ENCODE results near the gene GHR. TPM values are rescaled to one million over a fixed set of nuclear protein-coding genes. Genes with fewer than 3 reads are reported as not detected.

GHR gene
- total RNA-seq, 1 experiment from 2014 or later, result not detected

DNA sequence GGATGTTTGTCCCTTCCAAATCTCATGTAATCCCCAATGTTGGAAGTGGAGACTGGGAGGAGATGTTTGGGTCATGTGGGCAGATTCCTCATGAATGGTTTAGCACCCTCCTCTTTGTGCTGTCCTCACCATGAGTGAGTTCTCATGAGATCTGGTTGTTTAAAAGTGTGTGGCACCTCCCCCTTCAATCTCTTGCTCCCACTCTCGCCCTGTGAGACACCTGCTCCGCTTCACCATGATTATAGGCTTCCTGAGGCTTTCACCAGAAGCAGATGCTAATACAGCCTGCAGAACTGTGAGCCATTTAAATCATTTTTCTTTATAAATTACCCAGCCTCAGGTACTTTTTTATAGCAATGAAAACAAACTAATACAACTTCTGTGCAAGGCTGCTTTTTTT, 206.0 kb downstream of the GHR start:
- H3K4me1 ChIP-seq (ENCODE audit: insufficient read depth, low read length, poor library complexity, severe bottlenecking), result no peaks in the 10 kb centered on the region
- H3K4me3 ChIP-seq (ENCODE audit: low read depth, low read length, poor library complexity, severe bottlenecking), result no peak overlapping the region
- H3K36me3 ChIP-seq (ENCODE audit: insufficient read depth, low read length, poor library complexity, severe bottlenecking), result no peaks in the 10 kb centered on the region
- no TSS peak for BruUV-seq (replicated peaks)
- TF ChIP-seq EZH2 (IDR thresholded peaks at IDR 0.05; ENCODE audit: borderline replicate concordance, low read depth, low read length, poor library complexity, severe bottlenecking), result no peak
- TF ChIP-seq, protein P1, sequence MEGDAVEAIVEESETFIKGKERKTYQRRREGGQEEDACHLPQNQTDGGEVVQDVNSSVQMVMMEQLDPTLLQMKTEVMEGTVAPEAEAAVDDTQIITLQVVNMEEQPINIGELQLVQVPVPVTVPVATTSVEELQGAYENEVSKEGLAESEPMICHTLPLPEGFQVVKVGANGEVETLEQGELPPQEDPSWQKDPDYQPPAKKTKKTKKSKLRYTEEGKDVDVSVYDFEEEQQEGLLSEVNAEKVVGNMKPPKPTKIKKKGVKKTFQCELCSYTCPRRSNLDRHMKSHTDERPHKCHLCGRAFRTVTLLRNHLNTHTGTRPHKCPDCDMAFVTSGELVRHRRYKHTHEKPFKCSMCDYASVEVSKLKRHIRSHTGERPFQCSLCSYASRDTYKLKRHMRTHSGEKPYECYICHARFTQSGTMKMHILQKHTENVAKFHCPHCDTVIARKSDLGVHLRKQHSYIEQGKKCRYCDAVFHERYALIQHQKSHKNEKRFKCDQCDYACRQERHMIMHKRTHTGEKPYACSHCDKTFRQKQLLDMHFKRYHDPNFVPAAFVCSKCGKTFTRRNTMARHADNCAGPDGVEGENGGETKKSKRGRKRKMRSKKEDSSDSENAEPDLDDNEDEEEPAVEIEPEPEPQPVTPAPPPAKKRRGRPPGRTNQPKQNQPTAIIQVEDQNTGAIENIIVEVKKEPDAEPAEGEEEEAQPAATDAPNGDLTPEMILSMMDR (conservative IDR thresholded peaks at IDR 0.05; ENCODE audit: low read depth, low read length), result no peak
- H3K27me3 ChIP-seq (replicated peaks; ENCODE audit: insufficient read depth, low read depth, low read length, poor library complexity), result no peaks in the 10 kb centered on the region
- DNase-seq (ENCODE audit: low spot score), result no peak
- H3K27ac ChIP-seq (ENCODE audit: low read depth, low read length, poor library complexity, severe bottlenecking), result no peak overlapping the region
- ChIA-PET POLR2A (ENCODE audit: low non-redundant PET) (no interaction called here), CTCF (no interaction called here)
- intact Hi-C loops (cut with micrococcal nuclease; ENCODE audit: unreplicated experiment), result no loop called here
- H3K9me3 ChIP-seq (ENCODE audit: low read depth, low read length, poor library complexity, severe bottlenecking), result no peaks in the 10 kb centered on the region

DNA sequence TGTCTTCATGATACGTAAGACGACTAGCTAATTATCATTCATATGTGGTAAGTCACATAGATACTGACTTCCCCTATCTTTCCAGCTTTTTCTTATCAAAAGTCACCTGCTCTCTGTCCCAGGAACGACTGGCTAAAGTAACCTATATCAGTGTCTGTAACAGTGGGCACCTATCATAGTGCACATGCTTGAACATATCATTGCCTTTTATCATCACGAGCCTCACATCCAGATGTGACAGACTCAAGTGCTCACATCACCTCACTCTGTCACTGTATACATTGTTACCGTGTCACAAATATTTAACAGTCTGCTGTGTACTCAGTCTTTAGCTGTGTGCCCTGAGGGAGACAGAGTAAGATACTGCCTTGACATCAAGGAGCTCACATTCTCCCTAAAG, 208.0 kb downstream of the GHR start:
- BruUV-seq (replicated peaks), result no TSS peak
- TF ChIP-seq, protein P1 (conservative IDR thresholded peaks at IDR 0.05; ENCODE audit: low read depth, low read length), result no peak
- no peak for TF ChIP-seq EZH2 (IDR thresholded peaks at IDR 0.05; ENCODE audit: borderline replicate concordance, low read depth, low read length, poor library complexity, severe bottlenecking)
- intact Hi-C loops (cut with micrococcal nuclease; ENCODE audit: unreplicated experiment), result no loop called here
- H3K9me3 ChIP-seq (ENCODE audit: low read depth, low read length, poor library complexity, severe bottlenecking), result no peaks in the 10 kb centered on the region
- DNase-seq (ENCODE audit: low spot score), result no peak
- CTCF ChIA-PET, result no interaction called here
- no peaks in the 10 kb centered on the region for H3K36me3 ChIP-seq (ENCODE audit: insufficient read depth, low read length, poor library complexity, severe bottlenecking)
- H3K27ac ChIP-seq (ENCODE audit: low read depth, low read length, poor library complexity, severe bottlenecking), result no peak overlapping the region
- no peak overlapping the region for H3K4me3 ChIP-seq (ENCODE audit: low read depth, low read length, poor library complexity, severe bottlenecking)
- no peaks in the 10 kb centered on the region for H3K27me3 ChIP-seq (replicated peaks; ENCODE audit: insufficient read depth, low read depth, low read length, poor library complexity)
- POLR2A ChIA-PET (ENCODE audit: low non-redundant PET), result no interaction called here
- no peaks in the 10 kb centered on the region for H3K4me1 ChIP-seq (ENCODE audit: insufficient read depth, low read length, poor library complexity, severe bottlenecking)

DNA sequence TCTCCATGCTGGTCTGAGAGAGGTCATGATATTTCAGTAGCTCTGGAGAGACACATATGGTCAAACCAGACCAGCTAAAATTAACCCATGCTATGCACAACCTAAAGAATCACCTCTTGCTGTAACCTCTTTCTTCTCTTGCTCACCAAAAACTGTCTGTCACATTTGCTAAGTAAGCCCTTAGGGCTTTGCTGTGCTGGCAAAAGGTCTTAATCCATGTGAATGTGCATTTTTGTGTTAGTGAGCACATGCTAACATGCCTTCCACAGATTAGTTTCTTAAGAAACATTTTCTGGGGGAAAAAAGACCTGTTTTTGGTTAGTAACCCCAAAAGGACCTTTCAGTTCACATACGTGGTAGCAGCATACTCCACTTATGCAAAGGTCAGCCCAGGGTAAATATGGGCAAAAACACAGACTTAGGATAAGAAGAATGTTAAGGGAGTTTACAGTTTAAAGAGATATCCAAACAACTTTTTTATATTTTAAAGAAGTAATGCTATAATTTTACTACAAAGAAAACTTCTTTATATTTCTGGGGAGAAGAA, 209.2 kb downstream of the GHR start:
- TF ChIP-seq, protein P1 (conservative IDR thresholded peaks at IDR 0.05; ENCODE audit: low read depth, low read length), result no peak
- TF ChIP-seq EZH2 (IDR thresholded peaks at IDR 0.05; ENCODE audit: borderline replicate concordance, low read depth, low read length, poor library complexity, severe bottlenecking), result no peak
- H3K36me3 ChIP-seq (ENCODE audit: insufficient read depth, low read length, poor library complexity, severe bottlenecking), result no peaks in the 10 kb centered on the region
- no TSS peak for BruUV-seq (replicated peaks)
- H3K27ac ChIP-seq (ENCODE audit: low read depth, low read length, poor library complexity, severe bottlenecking), result no peak overlapping the region
- no peaks in the 10 kb centered on the region for H3K9me3 ChIP-seq (ENCODE audit: low read depth, low read length, poor library complexity, severe bottlenecking)
- POLR2A ChIA-PET (ENCODE audit: low non-redundant PET), result no interaction called here
- no peaks in the 10 kb centered on the region for H3K27me3 ChIP-seq (replicated peaks; ENCODE audit: insufficient read depth, low read depth, low read length, poor library complexity)
- DNase-seq (ENCODE audit: low spot score), result no peak
- intact Hi-C loops (cut with micrococcal nuclease; ENCODE audit: unreplicated experiment), result no loop called here
- no peaks in the 10 kb centered on the region for H3K4me1 ChIP-seq (ENCODE audit: insufficient read depth, low read length, poor library complexity, severe bottlenecking)
- no peak overlapping the region for H3K4me3 ChIP-seq (ENCODE audit: low read depth, low read length, poor library complexity, severe bottlenecking)
- CTCF ChIA-PET, result no interaction called here
